HG03469 (cell line): Measurements from ENCODE around the gene NDUFA3.

Source experiments
- ATAC-seq: cut with Tn5 transposase; IDR thresholded peaks from one replicate; pipeline ENCODE4 v1.9.1; 2021; ENCODE audit warnings: mild to moderate bottlenecking, moderate library complexity, moderate number of reproducible peaks; ENCODE audit not compliant: unreplicated experiment

NDUFA3 gene

GRCh38 chr19:54107876-54108490, 5.3 kb downstream of the NDUFA3 start:
- no peak for ATAC-seq

- ATAC-seq, result no peak
Observed at GRCh38 chr19:54108496-54108895, 5.8 kb downstream of the NDUFA3 start.

- ATAC-seq, result no peak
Observed at GRCh38 chr19:54109651-54110050, 7.0 kb downstream of the NDUFA3 start.

DNA sequence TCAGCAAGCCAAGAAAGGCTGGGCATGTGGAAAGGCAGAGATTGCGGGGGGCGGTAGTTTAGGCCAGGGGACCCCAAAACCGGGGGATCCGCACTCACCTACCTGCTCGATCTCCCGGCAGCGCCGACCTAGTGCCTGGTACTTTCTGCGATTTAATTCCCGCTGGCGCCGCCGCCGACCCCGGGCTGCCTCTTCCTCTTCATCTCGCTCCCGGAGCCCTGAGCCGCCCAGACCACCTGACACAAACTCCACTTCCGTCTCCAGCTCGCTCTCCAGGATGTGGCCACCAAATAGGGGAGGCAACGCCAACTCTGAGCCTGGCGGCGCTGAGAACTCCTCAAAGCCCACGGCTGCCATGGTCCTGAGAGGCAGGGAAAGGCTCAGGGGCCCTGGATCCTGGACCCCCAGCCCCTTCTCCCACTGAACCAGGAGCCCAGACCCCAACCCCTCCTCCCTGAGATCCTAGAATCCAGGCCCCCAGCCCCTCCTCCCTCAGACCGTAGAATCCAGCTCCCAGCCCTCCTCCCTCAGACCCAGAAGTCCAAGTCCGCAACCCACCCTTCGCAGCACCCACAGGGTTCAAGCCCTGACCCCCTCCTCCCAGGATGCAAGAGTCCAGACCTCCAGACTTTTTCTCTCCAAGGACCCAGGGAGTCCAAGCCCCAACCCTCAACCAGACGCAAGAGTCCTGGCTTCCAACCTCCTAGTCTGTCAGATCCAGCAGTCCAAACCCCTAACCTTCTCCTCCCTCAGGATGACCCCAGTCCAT, 11.9 kb downstream of the NDUFA3 start:
- ATAC-seq, result no peak

- peak; percentile 53 for ATAC-seq
Observed at GRCh38 chr19:54115109-54116063, 12.7 kb downstream of the NDUFA3 start, which contains the start of the genes PRPF31 and TFPT. Gene PRPF31 (plus strand): TSS chr19:54115754. CDS start chr19:54118279, 2,525 bp downstream. Gene TFPT (minus strand): TSS chr19:54115657. CDS start chr19:54115269, 388 bp downstream.

- ATAC-seq, result no peak
Observed at GRCh38 chr19:54121259-54121658, 18.6 kb downstream of the NDUFA3 start.

DNA sequence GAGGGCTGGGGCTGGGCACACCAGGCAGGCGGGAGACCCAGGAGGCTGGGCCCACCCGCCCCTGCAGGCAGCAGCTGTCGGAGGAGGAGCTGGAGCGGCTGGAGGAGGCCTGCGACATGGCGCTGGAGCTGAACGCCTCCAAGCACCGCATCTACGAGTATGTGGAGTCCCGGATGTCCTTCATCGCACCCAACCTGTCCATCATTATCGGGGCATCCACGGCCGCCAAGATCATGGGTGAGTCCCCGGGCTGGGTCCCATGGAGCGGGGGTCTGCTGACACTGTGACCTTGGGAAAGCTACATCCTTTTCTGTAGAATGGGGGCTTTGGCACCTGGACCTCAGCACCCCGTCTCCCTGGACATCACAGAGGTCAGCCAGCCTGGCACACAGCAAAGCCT, 21.0 kb downstream of the NDUFA3 start:
- no peak for ATAC-seq

DNA sequence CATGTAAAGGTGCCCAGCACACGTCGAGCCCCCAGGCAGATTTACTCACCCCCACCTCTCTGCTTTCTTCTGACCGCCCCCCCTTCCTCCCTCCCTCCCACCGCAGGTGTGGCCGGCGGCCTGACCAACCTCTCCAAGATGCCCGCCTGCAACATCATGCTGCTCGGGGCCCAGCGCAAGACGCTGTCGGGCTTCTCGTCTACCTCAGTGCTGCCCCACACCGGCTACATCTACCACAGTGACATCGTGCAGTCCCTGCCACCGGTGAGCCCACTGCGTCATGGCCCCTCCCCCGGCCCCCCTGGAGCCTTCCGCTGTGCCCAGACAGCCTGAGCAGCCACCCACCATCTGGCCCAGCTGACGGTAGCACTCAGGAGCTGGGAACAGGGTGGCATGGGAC, 21.7 kb downstream of the NDUFA3 start:
- no peak for ATAC-seq

GRCh38 chr19:54125713-54126112, 23.1 kb downstream of the NDUFA3 start:
- no peak for ATAC-seq

GRCh38 chr19:54127688-54128440, 25.2 kb downstream of the NDUFA3 start:
- ATAC-seq, result no peak

GRCh38 chr19:54128441-54128725, 25.7 kb downstream of the NDUFA3 start:
- no peak for ATAC-seq

GRCh38 chr19:54128796-54129616, 26.4 kb downstream of the NDUFA3 start:
- no peak for ATAC-seq

DNA sequence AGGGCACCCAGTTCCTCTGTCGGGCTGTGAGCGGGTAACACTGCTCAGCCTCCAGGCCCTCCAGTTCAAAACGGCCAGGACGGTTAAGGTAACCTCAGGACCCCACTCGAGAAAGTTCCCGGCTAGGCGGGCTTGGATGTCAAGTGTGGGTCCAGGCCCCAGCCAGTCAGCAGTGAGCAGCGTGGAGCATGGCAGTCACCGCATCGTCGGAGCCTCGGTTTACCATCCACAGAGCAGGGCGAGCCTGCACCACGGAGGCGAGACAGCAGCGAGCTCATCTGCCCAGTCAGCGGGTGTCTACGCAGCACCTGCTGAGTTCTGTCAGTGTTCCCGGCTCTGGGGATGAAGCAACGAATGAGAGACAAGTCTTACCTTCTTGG, 27.0 kb downstream of the NDUFA3 start:
- ATAC-seq, result no peak

- ATAC-seq, result no peak
Observed at GRCh38 chr19:54133312-54133956, 30.8 kb downstream of the NDUFA3 start.

DNA sequence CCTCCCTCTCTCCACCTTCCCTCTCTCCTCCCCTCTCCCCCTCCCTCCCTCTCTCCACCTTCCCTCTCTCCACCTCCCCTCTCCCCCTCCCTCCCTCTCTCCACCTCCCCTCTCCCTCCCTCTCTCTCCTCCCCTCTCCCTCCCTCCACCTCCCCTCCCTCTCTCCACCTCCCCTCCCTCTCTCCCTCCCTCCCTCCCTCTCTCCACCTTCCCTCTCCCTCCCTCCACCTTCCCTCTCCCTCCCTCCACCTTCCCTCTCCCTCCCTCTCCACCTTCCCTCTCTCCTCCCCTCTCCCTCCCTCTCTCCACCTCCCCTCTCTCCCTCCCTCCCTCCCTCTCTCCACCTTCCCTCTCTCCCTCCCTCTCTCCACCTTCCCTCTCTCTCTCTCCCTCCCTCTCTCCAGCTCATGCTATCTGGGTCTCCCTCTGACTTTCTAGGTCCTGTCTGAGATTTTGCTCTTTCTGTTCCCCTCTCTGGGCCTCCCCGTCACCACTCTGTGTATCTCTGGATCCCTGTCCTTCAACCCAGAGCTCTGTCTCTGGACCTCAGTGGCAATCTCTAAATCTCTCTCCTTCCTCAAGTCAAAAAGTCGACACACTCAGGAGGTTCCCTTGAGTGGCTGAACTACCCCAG, 31.4 kb downstream of the NDUFA3 start:
- ATAC-seq, result no peak

DNA sequence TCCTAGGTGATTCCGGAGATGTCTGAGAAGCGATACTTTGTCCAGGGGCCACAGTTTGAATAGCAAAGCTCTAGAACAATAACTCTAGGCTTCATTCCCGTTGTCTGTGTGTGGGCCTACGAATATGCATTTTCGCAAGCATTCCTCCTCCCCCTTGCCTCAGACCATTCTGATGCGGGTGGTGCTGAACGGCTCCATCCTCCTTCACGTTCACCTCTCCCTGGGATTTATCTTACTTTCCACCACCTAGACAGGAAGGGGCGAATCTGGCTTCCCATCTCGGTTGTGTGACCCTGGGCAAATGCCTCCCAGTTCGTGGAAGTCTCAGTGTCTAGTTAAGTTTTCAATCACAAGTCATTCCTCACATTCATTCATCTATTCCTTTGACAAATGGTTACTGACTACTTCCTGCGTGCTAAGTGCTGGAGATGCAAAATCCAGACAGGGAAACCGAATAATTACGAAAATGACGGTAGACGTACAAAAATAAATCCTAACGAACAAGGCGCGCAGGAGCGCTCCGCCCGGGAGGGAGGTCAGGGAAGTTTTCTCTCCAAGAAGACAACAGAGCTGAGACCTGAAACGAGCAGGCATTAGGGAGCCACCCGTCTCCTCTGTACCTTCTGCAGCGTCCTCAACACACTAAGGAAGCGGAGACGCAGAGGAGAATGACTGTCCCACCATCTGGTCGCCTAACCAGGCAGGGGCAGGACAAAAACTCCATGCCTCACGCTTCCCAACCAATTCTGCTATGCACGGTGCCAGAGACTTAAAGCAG, 33.6 kb downstream of the NDUFA3 start:
- ATAC-seq, result no peak

GRCh38 chr19:54136864-54137698, 34.4 kb downstream of the NDUFA3 start:
- peak; percentile 60 for ATAC-seq
